PC-3 (cell line): ENCODE results near the gene C11orf21. TPM values are rescaled to one million over a fixed set of nuclear protein-coding genes. Genes with fewer than 3 reads are reported as not detected.
A peak's percentile ranks its signal among the peaks of the same experiment; 100 is the strongest.

ENCODE experiments used
- ATAC-seq: fragments of 200-7000 bp; cut with Tn5 transposase; 2 replicates; pipeline ENCODE4 v1.9.1; 2020; ENCODE audit warnings: mild to moderate bottlenecking, moderate library complexity
- BruUV-seq: library from RNA; stranded (reverse); fragments of 400-500 nt; replicated peaks from 2 replicates; lab custom pipeline; 2021; lab: Mats Ljungman, UMichigan
- CTCF ChIA-PET: fragments of 300-600 bp; sonication (Branson Sonifier 250); formaldehyde crosslinking; loops from one replicate; lab custom pipeline; 2022; ENCODE audit warnings: antibody characterized with exemption; lab: Charles Lee
- POLR2A ChIA-PET: fragments of 300-600 bp; sonication (Branson Sonifier 250); formaldehyde crosslinking; loops from one replicate; lab custom pipeline; 2022; ENCODE audit warnings: antibody characterized with exemption; ENCODE audit not compliant: unreplicated experiment; lab: Charles Lee
- DNase-seq: peaks from one replicate; pipeline ENCODE4 v3.0.0-alpha.2; 2015
- H2AFZ ChIP-seq: fragments of 300-600 bp; sonication (generic); 2 replicates; pipeline ENCODE4 v1.6.0; 2016; ENCODE audit warnings: antibody characterized with exemption, low read length
- H3F3A ChIP-seq: fragments of 300-600 bp; sonication (generic); one replicate; pipeline ENCODE4 v1.6.0; 2017; ENCODE audit warnings: antibody characterized with exemption, low read length, control low read depth, mild to moderate bottlenecking; ENCODE audit not compliant: unreplicated experiment
- H3K27ac ChIP-seq: fragments of 300-600 bp; sonication (generic); 2 replicates; pipeline ENCODE4 v1.5.1; 2016; ENCODE audit warnings: mild to moderate bottlenecking, low read length
- H3K27me3 ChIP-seq: fragments of 300-600 bp; sonication (generic); 2 replicates; pipeline ENCODE4 v1.6.1; 2016; ENCODE audit warnings: low read length, mixed read lengths
- H3K36me3 ChIP-seq: fragments of 300-600 bp; sonication (generic); 2 replicates; pipeline ENCODE4 v1.6.1; 2016; ENCODE audit warnings: low read depth, mixed run types, low read length, mixed read lengths
- H3K4me1 ChIP-seq: fragments of 300-600 bp; sonication (generic); 2 replicates; pipeline ENCODE4 v1.5.1; 2016; ENCODE audit warnings: low read length; ENCODE audit not compliant: insufficient read depth
- H3K4me2 ChIP-seq: fragments of 300-600 bp; sonication (generic); 2 replicates; pipeline ENCODE4 v1.6.0; 2016; ENCODE audit warnings: low read length
- H3K4me3 ChIP-seq: fragments of 300-600 bp; sonication (generic); 2 replicates; pipeline ENCODE4 v1.5.1; 2016; ENCODE audit warnings: mild to moderate bottlenecking, low read length, mixed read lengths
- H3K79me2 ChIP-seq: fragments of 300-600 bp; sonication (generic); 2 replicates; pipeline ENCODE4 v1.6.1; 2017; ENCODE audit warnings: low read length, mixed read lengths
- H3K9ac ChIP-seq: fragments of 300-600 bp; sonication (generic); 2 replicates; pipeline ENCODE4 v1.6.0; 2016; ENCODE audit warnings: mild to moderate bottlenecking, low read length
- H3K9me2 ChIP-seq: fragments of 300-600 bp; sonication (generic); replicated peaks from 2 replicates; pipeline ENCODE4 v1.6.1; 2016; ENCODE audit warnings: mixed run types, low read length, mixed read lengths
- H3K9me3 ChIP-seq: fragments of 300-600 bp; sonication (generic); 2 replicates; pipeline ENCODE4 v1.6.1; 2016; ENCODE audit warnings: low read length, mixed read lengths
- H4K20me1 ChIP-seq: fragments of 300-600 bp; sonication (generic); 2 replicates; pipeline ENCODE4 v1.6.1; 2016; ENCODE audit warnings: low read length, mixed read lengths
- CTCF ChIP-seq: fragments of 300-600 bp; sonication (generic); conservative IDR thresholded peaks from 2 replicates; pipeline ENCODE4 v1.5.1; 2017; ENCODE audit warnings: antibody characterized with exemption, low read depth, mild to moderate bottlenecking, low read length
- EZH2 ChIP-seq: fragments of 300-600 bp; sonication (generic); IDR thresholded peaks from one replicate; pipeline ENCODE4 v1.6.1; 2017; ENCODE audit warnings: antibody characterized with exemption, mild to moderate bottlenecking, low read length; ENCODE audit not compliant: unreplicated experiment
- EZH2phosphoT487 ChIP-seq: fragments of 300-600 bp; sonication (generic); IDR thresholded peaks from 2 replicates; pipeline ENCODE4 v1.6.1; 2018; ENCODE audit warnings: mild to moderate bottlenecking, antibody characterized with exemption, low read length, borderline replicate concordance
- intact Hi-C: fragments of 100-400 bp; cut with micrococcal nuclease; formaldehyde crosslinking; loops from 2 replicates; pipeline ENCODE4 v1.9.0; 2023
- total RNA-seq: library from RNA; depleted of rRNA; stranded (reverse); fragments of >200 nt; gene quantifications from 2 replicates; pipeline ENCODE4 v1.2.3, GENCODE V29; 2014

The C11orf21 gene
- total RNA-seq, 1 experiment from 2014 or later, result not detected

GRCh38 chr11:2347308-2347830, 45.7 kb upstream of the C11orf21 start:
- no peak overlapping the region for H2AFZ ChIP-seq
- ChIA-PET POLR2A (interaction anchor here (0.6 kb wide), 1 partner anchor 31 kb away, joined by 3 read pairs; no protein-coding TSS in a partner anchor), CTCF (no interaction called here)
- H3K4me2 ChIP-seq, result no peak overlapping the region
- no TSS peak for BruUV-seq
- H3K9me2 ChIP-seq, result no peaks in the 10 kb centered on the region
- peak; percentile 58 for ATAC-seq
- no peak overlapping the region for H3K27ac ChIP-seq
- no peak overlapping the region for H3K4me3 ChIP-seq
- intact Hi-C loops, result no loop called here
- H3K9me3 ChIP-seq, result peaks cover 4% of the 10 kb centered on the region; the same call in 1 of the 2 replicates
- no peaks in the 10 kb centered on the region for H3K4me1 ChIP-seq
- TF ChIP-seq EZH2 (no peak), EZH2phosphoT487 (no peak), CTCF (no peak)
- no peak for DNase-seq
- no peaks in the 10 kb centered on the region for H3K79me2 ChIP-seq
- H3K27me3 ChIP-seq, result no peaks in the 10 kb centered on the region
- H3F3A ChIP-seq, result no peaks in the 10 kb centered on the region
- H3K36me3 ChIP-seq, result no peaks in the 10 kb centered on the region
- no peak overlapping the region for H3K9ac ChIP-seq
- H4K20me1 ChIP-seq, result no peaks in the 10 kb centered on the region

- H3K9me3 ChIP-seq, result peaks cover 4% of the 10 kb centered on the region; the same call in 1 of the 2 replicates
- no peak overlapping the region for H3K9ac ChIP-seq
- TF ChIP-seq EZH2phosphoT487 (no peak), CTCF (no peak), EZH2 (no peak)
- H3K36me3 ChIP-seq, result no peaks in the 10 kb centered on the region
- no peaks in the 10 kb centered on the region for H3F3A ChIP-seq
- H3K4me3 ChIP-seq, result no peak overlapping the region
- H3K9me2 ChIP-seq, result no peaks in the 10 kb centered on the region
- no peak overlapping the region for H2AFZ ChIP-seq
- POLR2A ChIA-PET, result no interaction called here
- H3K4me2 ChIP-seq, result no peak overlapping the region
- no peaks in the 10 kb centered on the region for H3K4me1 ChIP-seq
- DNase-seq (no peak), ATAC-seq (no peak)
- intact Hi-C loops, result no loop called here
- CTCF ChIA-PET, result no interaction called here
- H4K20me1 ChIP-seq, result no peaks in the 10 kb centered on the region
- H3K27me3 ChIP-seq, result no peaks in the 10 kb centered on the region
- no peak overlapping the region for H3K27ac ChIP-seq
- no peaks in the 10 kb centered on the region for H3K79me2 ChIP-seq
- no TSS peak for BruUV-seq
Measured at GRCh38 chr11:2346586-2347307, 45.0 kb upstream of the C11orf21 start.

GRCh38 chr11:2346014-2346413, 44.3 kb upstream of the C11orf21 start:
- no peak overlapping the region for H3K4me3 ChIP-seq
- H3K4me2 ChIP-seq, result no peak overlapping the region
- BruUV-seq, result no TSS peak
- no peaks in the 10 kb centered on the region for H3K27me3 ChIP-seq
- H3K36me3 ChIP-seq, result no peaks in the 10 kb centered on the region
- no peak overlapping the region for H3K27ac ChIP-seq
- DNase-seq (no peak), ATAC-seq (no peak)
- H3K4me1 ChIP-seq, result no peaks in the 10 kb centered on the region
- CTCF ChIA-PET, result no interaction called here
- no peak overlapping the region for H3K9ac ChIP-seq
- H3K9me3 ChIP-seq, result peaks cover 4% of the 10 kb centered on the region; the same call in 1 of the 2 replicates
- H3K79me2 ChIP-seq, result no peaks in the 10 kb centered on the region
- H4K20me1 ChIP-seq, result no peaks in the 10 kb centered on the region
- intact Hi-C loops, result no loop called here
- POLR2A ChIA-PET, result interaction anchor here (0.6 kb wide), 1 partner anchor 669 kb away, joined by 5 read pairs; no protein-coding TSS in a partner anchor
- no peak overlapping the region for H2AFZ ChIP-seq
- H3K9me2 ChIP-seq, result no peaks in the 10 kb centered on the region
- no peaks in the 10 kb centered on the region for H3F3A ChIP-seq
- TF ChIP-seq EZH2phosphoT487 (no peak), CTCF (no peak), EZH2 (no peak)
